Measurements from ENCODE around the gene FRMPD2.
"Not testable (repeated sequence)": the region's sequence is repeated elsewhere in the genome, so short reads cannot be mapped to it uniquely, and the experiment has no call there.

The FRMPD2 gene

GRCh38 chr10:48243921-48244320 is 30.6 kb downstream of the FRMPD2 start:
- not testable (repeated sequence) for H3K4me3 ChIP-seq (ENCODE audit: low read depth, low read length); H4K12ac ChIP-seq (ENCODE audit: low read depth, low read length); H2BK5ac ChIP-seq (ENCODE audit: low read depth, low read length, poor library complexity); H2AFZ ChIP-seq (ENCODE audit: insufficient read depth, low read length, poor library complexity); H3K9me3 ChIP-seq (ENCODE audit: insufficient read depth, low read depth, low read length); H3K23ac ChIP-seq (ENCODE audit: low read length); H3K14ac ChIP-seq (ENCODE audit: low read length); H2AK5ac ChIP-seq (ENCODE audit: low read length); H4K91ac ChIP-seq (ENCODE audit: low read depth, low read length); H3K18ac ChIP-seq (ENCODE audit: low read length); DNase-seq; H3K27me3 ChIP-seq (ENCODE audit: insufficient read depth, low read length); H3K9ac ChIP-seq (ENCODE audit: low read length); H3K4me2 ChIP-seq (ENCODE audit: low read length); H4K8ac ChIP-seq (ENCODE audit: low read depth, low read length); H2BK12ac ChIP-seq (ENCODE audit: low read length); H3K36me3 ChIP-seq (ENCODE audit: control insufficient read depth in 1 of 2, insufficient read depth in 2 of 2, low read length in 2 of 2); H3K79me2 ChIP-seq (ENCODE audit: control insufficient read depth, insufficient read depth, low read length, poor library complexity); H2BK120ac ChIP-seq (ENCODE audit: insufficient read depth, low read length, poor library complexity); H3K79me1 ChIP-seq (ENCODE audit: low read length); H3K4ac ChIP-seq (ENCODE audit: low read depth, low read length); H3K27ac ChIP-seq (ENCODE audit: low read depth, low read length)
- H3K4me1 ChIP-seq (ENCODE audit: control insufficient read depth in 1 of 2, insufficient read depth in 2 of 2, low read length in 2 of 2), result peaks cover 11 to 15% of the 10 kb centered on the region in 2 experiments
- no CpG with 5 or more reads among the region's 5 CpGs for whole genome bisulfite sequencing (ENCODE audit: extremely low coverage, insufficient coverage, insufficient read length)

GRCh38 chr10:48243487-48243886 is 31.0 kb downstream of the FRMPD2 start:
- WGBS (ENCODE audit: extremely low coverage, insufficient coverage, insufficient read length), result no CpG with 5 or more reads among the region's 7 CpGs
- no peak overlapping the region for H3K9ac ChIP-seq (ENCODE audit: low read length)

DNA sequence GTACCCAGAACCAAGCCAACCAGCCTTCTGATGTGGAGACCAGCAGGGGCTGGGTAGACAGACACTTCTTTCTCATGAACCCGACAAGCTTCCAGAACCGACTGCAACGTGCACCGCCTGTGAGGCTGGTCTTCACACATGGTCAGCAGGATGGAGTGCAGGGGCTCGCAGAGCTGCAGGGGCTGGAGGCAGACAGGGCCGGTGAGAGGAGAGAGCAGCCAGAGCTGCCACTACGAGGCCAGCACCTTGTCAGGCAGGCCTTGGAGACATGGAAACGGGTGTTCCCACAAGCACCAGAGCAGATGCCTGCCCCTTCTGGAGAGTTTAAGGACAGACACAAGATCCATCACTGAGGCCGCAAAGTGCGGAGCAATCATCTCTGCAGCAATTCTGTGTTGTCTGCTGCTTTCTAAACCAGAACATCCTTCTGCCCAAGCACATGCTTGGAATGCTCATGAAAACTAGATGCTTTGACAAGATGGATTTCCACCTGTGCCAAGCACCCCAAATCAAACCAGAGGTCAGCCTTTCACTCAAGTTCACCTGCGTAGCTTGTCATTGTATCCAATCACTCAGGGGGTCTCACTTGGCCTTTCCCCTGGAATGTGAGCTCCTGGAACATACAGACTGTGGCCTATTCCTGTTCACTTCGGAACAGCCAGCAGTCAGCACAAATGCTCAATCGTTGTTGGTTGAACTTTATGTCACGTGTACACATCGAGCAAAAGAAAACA is 32.2 kb downstream of the FRMPD2 start:
- DNase-seq, result no peak
- Histone ChIP-seq H3K36me3 (ENCODE audit: control insufficient read depth in 1 of 2, insufficient read depth in 2 of 2, low read length in 2 of 2) (no peaks in the 10 kb centered on the region), H3K9ac (ENCODE audit: low read length) (no peak overlapping the region), H3K23ac (ENCODE audit: low read length) (no peak overlapping the region), H2BK5ac (ENCODE audit: low read depth, low read length, poor library complexity) (no peak overlapping the region), H3K27me3 (ENCODE audit: insufficient read depth, low read length) (no peaks in the 10 kb centered on the region), H3K18ac (ENCODE audit: low read length) (no peak overlapping the region), H3K14ac (ENCODE audit: low read length) (no peak overlapping the region), H3K9me3 (ENCODE audit: insufficient read depth, low read depth, low read length) (no peaks in the 10 kb centered on the region), H3K4me3 (ENCODE audit: low read depth, low read length) (no peak overlapping the region), H4K8ac (ENCODE audit: low read depth, low read length) (no peak overlapping the region), H4K91ac (ENCODE audit: low read depth, low read length) (no peak overlapping the region), H4K12ac (ENCODE audit: low read depth, low read length) (no peak overlapping the region), H2BK120ac (ENCODE audit: insufficient read depth, low read length, poor library complexity) (no peak overlapping the region), H3K4me2 (ENCODE audit: low read length) (no peak overlapping the region), H3K79me2 (ENCODE audit: control insufficient read depth, insufficient read depth, low read length, poor library complexity) (no peaks in the 10 kb centered on the region), H3K4me1 (ENCODE audit: control insufficient read depth in 1 of 2, insufficient read depth in 2 of 2, low read length in 2 of 2) (peaks cover 6 to 8% of the 10 kb centered on the region in 2 experiments), H3K4ac (ENCODE audit: low read depth, low read length) (no peak overlapping the region), H2AK5ac (ENCODE audit: low read length) (no peak overlapping the region), H2BK12ac (ENCODE audit: low read length) (no peak overlapping the region), H3K27ac (ENCODE audit: low read depth, low read length) (no peak overlapping the region), H3K79me1 (ENCODE audit: low read length) (peaks cover 3% of the 10 kb centered on the region), H2AFZ (ENCODE audit: insufficient read depth, low read length, poor library complexity) (no peak overlapping the region)
- WGBS (ENCODE audit: extremely low coverage, insufficient coverage, insufficient read length), result no CpG with 5 or more reads among the region's 15 CpGs

More at GRCh38 chr10:48243487-48243886, 31.0 kb downstream of the FRMPD2 start:
- H2AFZ ChIP-seq (ENCODE audit: insufficient read depth, low read length, poor library complexity), result no peak overlapping the region
- no peak overlapping the region for H4K8ac ChIP-seq (ENCODE audit: low read depth, low read length)
- no peak overlapping the region for H4K91ac ChIP-seq (ENCODE audit: low read depth, low read length)
- no peak overlapping the region for H4K12ac ChIP-seq (ENCODE audit: low read depth, low read length)
- no peak overlapping the region for H3K27ac ChIP-seq (ENCODE audit: low read depth, low read length)
- no peaks in the 10 kb centered on the region for H3K36me3 ChIP-seq (ENCODE audit: control insufficient read depth in 1 of 2, insufficient read depth in 2 of 2, low read length in 2 of 2)
- no peak overlapping the region for H3K4me2 ChIP-seq (ENCODE audit: low read length)
- no peaks in the 10 kb centered on the region for H3K27me3 ChIP-seq (ENCODE audit: insufficient read depth, low read length)
- no peak overlapping the region for H3K18ac ChIP-seq (ENCODE audit: low read length)
- H3K9me3 ChIP-seq (ENCODE audit: insufficient read depth, low read depth, low read length), result no peaks in the 10 kb centered on the region
- no peak overlapping the region for H2AK5ac ChIP-seq (ENCODE audit: low read length)
- peaks cover 11 to 15% of the 10 kb centered on the region in 2 experiments for H3K4me1 ChIP-seq (ENCODE audit: control insufficient read depth in 1 of 2, insufficient read depth in 2 of 2, low read length in 2 of 2)
- DNase-seq, result no peak
- H2BK12ac ChIP-seq (ENCODE audit: low read length), result no peak overlapping the region
- no peak overlapping the region for H3K4me3 ChIP-seq (ENCODE audit: low read depth, low read length)
- no peaks in the 10 kb centered on the region for H3K79me2 ChIP-seq (ENCODE audit: control insufficient read depth, insufficient read depth, low read length, poor library complexity)
- no peak overlapping the region for H2BK120ac ChIP-seq (ENCODE audit: insufficient read depth, low read length, poor library complexity)
- H2BK5ac ChIP-seq (ENCODE audit: low read depth, low read length, poor library complexity), result no peak overlapping the region
- H3K23ac ChIP-seq (ENCODE audit: low read length), result no peak overlapping the region
- H3K14ac ChIP-seq (ENCODE audit: low read length), result no peak overlapping the region
- H3K79me1 ChIP-seq (ENCODE audit: low read length), result peaks cover 4% of the 10 kb centered on the region
- no peak overlapping the region for H3K4ac ChIP-seq (ENCODE audit: low read depth, low read length)

DNA sequence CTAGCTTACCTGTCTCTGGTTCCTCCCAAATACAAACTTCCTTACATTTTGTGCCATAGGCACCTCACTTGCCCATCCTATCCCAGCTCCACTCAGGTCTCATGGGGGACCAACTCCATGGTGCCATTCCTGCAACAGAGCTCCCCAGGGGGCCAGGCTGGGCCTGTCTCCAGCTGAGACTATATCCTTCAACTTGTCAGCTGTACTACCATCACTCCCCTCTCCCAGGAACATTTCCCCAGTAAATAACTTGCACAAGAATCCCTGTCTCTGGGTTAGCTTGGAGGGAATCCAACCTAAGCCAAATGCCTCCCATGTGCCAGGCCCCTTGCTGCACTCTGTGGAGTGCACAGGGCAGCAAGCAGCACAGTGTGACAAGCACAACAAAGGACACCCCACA is 33.2 kb downstream of the FRMPD2 start:
- no peak overlapping the region for H3K4me3 ChIP-seq (ENCODE audit: low read depth, low read length)
- H2BK12ac ChIP-seq (ENCODE audit: low read length), result no peak overlapping the region
- H3K18ac ChIP-seq (ENCODE audit: low read length), result no peak overlapping the region
- no peak overlapping the region for H3K9ac ChIP-seq (ENCODE audit: low read length)
- H3K23ac ChIP-seq (ENCODE audit: low read length), result no peak overlapping the region
- H3K9me3 ChIP-seq (ENCODE audit: insufficient read depth, low read depth, low read length), result no peaks in the 10 kb centered on the region
- H3K79me2 ChIP-seq (ENCODE audit: control insufficient read depth, insufficient read depth, low read length, poor library complexity), result no peaks in the 10 kb centered on the region
- no peak overlapping the region for H3K27ac ChIP-seq (ENCODE audit: low read depth, low read length)
- H2AFZ ChIP-seq (ENCODE audit: insufficient read depth, low read length, poor library complexity), result no peak overlapping the region
- H3K27me3 ChIP-seq (ENCODE audit: insufficient read depth, low read length), result no peaks in the 10 kb centered on the region
- no peak overlapping the region for H2BK120ac ChIP-seq (ENCODE audit: insufficient read depth, low read length, poor library complexity)
- H3K36me3 ChIP-seq (ENCODE audit: control insufficient read depth in 1 of 2, insufficient read depth in 2 of 2, low read length in 2 of 2), result no peaks in the 10 kb centered on the region
- no peak overlapping the region for H2BK5ac ChIP-seq (ENCODE audit: low read depth, low read length, poor library complexity)
- no peak overlapping the region for H4K8ac ChIP-seq (ENCODE audit: low read depth, low read length)
- no peak overlapping the region for H3K4me2 ChIP-seq (ENCODE audit: low read length)
- no peak overlapping the region for H4K91ac ChIP-seq (ENCODE audit: low read depth, low read length)
- H3K4ac ChIP-seq (ENCODE audit: low read depth, low read length), result no peak overlapping the region
- H3K79me1 ChIP-seq (ENCODE audit: low read length), result no peaks in the 10 kb centered on the region
- no peak for DNase-seq
- no peak overlapping the region for H4K12ac ChIP-seq (ENCODE audit: low read depth, low read length)
- H2AK5ac ChIP-seq (ENCODE audit: low read length), result no peak overlapping the region
- H3K4me1 ChIP-seq (ENCODE audit: control insufficient read depth in 1 of 2, insufficient read depth in 2 of 2, low read length in 2 of 2), result peaks cover 0 to 4% of the 10 kb centered on the region in 2 experiments
- H3K14ac ChIP-seq (ENCODE audit: low read length), result no peak overlapping the region

Measured in trophoblast cell (in vitro differentiated cells and primary cell).